Activated CD4-positive, alpha-beta T cell treated with anti-CD3 and anti-CD28 coated beads, Interleukin-2, amount 50 U/mL, for 4 hours (primary cell): Measurements from ENCODE around the gene OVAAL.
"Not testable (repeated sequence)": the region's sequence is repeated elsewhere in the genome, so short reads cannot be mapped to it uniquely, and the experiment has no call there.

ENCODE experiments used
- DNase-seq, 2 experiments: peaks; one replicate each; pipeline ENCODE4 v3.0.0-alpha.2; 2020

The OVAAL gene

DNA sequence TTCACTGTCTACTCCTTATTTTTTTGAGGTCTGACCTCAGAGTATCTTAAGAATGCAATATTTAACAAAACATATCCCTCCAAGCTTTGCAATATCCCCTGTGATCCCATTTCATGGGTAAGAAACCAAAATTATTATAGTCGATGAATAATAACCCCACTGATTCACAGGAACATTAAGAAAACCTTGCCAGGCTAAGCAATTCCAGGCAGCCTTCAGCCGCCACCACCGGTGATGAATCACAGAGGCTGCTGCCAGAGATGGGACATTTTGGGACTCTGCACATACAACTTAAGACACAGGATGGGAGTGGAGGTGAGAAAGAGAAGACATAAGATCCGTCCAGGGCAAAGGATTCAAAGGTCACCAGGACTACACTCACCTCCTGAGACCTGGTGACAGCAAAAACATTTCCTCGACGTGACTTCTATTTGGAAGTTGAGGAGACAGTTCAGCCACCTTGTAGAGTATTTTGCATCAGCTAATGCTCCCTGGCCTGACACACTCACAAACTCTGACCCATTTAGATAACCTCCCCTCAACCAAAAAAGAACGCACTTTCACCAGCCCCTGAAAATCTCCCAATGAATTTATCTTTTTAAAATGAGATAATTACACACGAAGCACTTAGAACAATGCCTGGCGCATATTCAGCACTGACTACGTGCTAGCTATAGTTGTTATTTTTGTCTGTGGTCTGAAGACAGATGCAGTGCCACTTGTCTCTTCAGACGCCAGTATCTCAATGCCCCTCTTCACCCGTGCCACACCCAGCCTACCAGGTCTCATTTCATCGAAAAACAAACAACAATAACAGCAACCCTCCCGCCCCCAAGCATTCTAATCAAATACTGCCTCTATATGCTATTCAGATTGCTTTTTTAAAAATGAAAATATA is 17.8 kb upstream of the OVAAL start:
- no peak for DNase-seq

DNA sequence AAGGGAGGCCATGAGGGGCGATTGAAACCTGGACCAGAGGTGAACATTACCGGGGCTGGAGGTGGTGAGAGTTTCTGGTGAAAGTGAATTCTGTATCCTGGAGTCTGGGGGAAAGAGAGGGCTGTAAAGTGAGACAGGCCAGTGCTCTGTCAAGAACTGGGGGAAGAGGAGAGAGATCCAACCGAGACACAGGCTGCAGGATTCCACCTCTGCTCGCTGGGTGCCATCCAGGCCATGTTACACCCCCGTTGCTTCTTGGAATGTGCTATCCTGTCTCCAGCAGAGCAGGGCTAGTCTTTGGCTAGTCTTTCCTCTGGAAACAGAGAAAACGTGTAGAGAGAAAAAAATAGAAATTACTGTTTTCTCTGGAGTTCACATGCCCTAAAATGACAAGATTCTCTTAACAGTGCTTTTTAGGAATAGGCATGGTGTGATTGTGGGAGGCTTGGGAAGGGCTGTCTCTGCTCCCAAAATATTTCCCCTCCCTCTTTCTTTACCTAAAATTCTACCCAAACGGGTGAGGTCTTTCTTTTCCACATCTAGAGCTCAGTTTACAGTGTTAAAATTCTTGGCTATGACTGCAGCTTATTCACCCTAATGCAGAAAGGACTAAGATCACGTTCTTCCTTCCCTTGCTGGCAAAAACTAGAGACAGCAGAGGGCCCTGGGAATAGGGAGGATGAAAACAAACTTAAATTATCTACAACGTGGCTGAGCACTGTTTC is 16.5 kb upstream of the OVAAL start:
- no peak for DNase-seq

DNA sequence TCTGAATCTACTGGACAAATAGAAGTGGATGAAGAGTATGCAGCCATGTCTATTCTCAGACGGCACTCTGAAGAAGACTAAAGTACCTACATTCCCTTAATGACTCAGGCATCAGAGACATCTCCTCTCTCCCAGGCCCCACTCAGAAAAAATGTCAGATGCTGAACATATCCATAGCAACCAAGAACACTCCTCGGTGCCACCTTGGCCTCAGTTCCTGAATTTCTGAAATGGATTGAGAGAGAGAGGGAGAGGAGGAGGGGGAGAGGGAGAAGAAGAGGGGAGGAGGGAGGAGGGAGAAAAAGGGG is 16.0 kb upstream of the OVAAL start:
- no peak for DNase-seq

DNA sequence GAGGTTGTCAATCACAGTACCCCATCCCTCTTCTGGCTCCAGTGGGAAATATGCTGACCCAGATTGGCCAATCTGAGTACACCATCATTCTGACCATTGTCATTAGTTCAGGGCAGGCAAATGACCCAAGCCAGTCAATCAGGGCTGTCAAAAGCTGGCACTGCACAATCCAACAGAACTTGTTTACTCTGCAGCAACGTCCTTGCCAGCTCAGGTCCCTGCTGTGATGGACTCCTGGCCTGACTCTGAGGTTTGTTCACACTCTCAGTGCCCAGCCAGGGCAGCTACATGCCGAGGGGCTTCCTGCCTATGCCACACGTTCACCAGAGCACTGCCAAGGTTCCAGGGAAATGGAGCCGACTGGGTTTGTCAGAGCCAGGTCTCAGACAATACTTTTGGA is 14.7 kb upstream of the OVAAL start:
- no peak for DNase-seq

DNA sequence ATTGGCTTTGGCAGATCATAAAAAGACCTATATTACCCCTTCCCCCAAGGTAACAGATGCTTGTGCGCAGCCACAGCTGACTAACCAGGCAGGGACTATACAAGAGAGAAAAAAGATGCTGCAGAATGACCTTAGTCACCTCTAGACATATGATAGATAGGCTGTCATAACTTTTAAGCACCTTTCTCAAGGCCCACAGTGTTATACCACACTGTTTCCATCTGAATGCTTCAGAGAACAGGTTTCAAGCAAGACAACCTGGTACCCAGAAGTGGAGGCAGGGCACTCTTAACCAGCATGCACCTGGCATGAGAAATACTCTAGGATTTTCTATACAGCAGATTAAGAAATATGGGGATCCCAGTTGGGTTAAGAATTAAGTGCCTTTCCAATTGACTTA is 12.8 kb upstream of the OVAAL start:
- no peak for DNase-seq

DNA sequence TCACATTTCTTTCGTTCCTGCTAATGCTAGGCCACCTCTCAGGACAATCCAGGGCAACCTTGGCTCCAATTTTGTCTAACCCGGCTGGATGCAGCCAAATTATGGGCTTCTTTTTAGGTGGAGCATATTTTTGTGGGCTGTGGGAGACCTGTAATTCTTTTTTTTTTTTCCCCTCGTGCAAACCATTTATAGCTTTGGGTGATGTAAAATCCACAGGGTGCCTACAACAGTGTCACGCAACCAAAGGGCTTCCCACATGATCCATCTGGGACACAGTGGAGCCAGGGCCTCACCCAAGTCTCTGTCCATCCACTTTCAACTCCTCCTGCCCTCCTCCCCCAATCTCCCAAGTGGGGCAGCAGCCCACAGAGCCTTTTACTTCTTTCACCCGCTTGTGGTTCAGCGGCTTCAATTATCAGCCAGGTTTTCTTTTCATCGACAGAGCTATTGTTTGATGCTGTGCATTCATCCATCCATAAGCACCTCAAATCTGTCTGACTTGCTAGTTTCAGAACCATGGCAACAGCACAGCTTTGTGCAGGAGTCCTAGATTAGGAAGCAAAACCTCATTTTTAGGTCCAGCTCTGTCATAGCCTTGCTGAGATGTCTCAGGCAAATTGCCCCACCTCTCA is 10.0 kb upstream of the OVAAL start:
- DNase-seq: no peak

DNA sequence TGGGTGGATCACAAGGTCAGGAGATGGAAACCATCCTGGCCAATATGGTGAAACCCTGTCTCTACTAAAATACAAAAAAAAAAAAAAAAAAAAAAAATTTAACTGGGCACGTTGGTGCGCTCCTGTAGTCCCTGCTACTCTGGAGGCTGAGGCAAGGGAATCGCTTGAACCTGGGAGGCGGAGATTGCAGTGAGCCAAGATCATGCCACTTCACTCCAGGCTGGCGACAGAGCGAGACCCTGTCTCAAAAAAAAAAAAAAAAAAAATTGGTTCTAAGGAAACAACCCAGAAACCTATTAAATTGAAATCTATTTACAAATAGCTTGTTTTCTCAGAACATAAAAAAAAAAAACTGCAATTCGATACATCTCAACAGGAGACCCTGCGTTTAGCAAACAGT is 9.0 kb upstream of the OVAAL start:
- DNase-seq: not testable (repeated sequence)

DNA sequence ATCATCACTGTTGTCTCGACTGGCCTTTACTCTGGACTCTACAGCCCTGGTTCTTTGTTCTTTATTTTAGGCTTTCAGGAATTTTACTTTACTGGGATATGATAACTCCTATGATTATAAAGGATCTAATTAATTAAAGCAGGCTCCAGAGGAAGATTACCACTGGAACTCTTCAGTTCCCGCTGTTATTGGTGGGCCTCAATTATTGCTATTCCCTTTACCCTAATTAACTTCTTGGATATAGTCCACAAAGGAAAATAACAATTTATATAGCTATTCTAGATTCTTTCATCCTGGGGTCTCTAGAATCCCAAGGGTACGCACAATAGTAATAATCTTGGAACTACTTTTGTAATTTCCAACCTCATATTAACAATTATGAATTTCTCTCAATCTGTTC is 8.5 kb upstream of the OVAAL start:
- DNase-seq: no peak

DNA sequence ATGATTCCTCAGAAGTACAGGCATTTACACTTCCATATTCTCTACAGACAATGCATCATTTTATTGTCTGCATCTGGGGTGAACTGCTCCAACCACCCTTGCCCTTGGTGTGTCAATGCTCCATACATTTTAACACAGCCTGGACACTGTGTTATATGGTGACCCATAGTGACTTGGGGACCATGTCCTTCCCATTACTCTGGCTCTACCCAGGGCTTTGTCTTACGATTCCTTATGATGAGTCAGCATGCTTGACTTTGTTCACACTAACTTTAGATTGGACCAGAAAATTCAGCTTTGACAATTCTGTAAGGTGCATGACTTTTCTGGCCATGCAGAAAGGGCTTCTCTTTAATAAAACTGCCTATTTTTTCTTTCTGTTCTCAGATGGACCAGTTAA is 6.8 kb upstream of the OVAAL start:
- no peak for DNase-seq

DNA sequence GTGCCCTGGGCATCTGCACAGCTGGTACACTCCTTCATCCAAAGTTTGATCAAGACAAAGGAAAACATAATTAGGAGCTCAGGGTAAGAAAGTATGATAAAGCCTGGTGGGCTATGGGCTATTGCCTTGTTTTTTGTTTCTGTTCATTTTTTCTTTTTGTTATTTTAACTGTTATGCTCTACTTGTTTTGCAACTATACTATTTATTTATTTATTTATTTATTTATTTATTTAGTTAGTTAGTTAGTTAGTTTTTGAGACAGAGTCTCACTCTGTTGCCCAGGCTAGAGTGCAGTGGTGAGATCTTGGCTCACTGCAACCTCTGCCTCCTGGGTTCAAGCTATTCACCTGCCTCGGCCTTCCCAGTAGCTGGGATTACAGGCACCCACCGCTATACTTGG is 5.7 kb upstream of the OVAAL start:
- not testable (repeated sequence) for DNase-seq

DNA sequence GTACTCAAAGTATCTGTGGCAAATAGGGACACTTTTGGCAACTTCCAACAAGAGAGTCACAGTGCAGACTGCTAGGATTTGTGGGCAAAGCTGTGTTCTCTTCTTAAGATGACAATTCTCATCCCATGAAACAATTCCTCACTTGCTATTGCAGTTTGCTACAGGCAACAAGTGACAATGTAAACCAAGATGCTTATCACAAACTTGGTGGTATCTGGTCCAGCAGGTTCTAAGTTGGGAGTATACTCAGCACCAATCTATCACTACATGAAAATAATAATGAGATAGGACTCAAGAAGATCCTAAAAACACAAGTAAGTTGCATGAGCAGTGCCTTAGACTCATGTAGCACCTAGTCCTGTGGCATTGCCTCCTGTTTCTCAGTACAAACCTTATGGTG is 3.4 kb upstream of the OVAAL start:
- DNase-seq: no peak

DNA sequence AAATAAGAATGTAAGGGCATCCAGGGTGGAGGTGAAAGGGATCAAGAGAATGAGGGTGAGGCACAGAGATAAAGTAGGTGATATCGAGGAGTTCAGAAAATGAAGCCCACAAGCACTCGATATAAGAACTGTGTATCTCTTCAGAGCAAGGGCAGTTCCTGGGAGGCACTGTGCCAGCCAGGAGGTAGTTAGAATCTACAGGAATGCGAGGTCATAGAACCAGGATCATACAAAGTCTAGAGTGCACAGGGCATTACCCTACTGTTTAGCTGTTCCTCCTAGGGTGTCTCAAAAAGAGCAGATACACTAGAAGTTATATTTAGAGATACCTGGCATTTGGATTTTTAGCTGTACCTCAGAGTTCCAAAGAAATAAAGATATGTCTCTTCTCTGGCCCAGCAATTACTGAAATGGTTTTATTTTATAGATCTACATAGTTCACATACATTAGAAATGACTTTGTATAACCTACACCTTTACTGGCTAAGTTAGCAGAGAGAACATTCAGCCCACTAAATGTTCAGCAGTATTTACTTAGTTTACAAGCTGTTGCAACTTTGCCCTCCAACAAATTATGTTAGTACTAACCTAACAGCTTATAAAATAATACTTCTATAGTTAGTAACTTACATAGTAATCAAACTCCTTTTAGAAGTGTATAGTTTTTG is 1.6 kb downstream of the OVAAL start:
- DNase-seq: no peak

DNA sequence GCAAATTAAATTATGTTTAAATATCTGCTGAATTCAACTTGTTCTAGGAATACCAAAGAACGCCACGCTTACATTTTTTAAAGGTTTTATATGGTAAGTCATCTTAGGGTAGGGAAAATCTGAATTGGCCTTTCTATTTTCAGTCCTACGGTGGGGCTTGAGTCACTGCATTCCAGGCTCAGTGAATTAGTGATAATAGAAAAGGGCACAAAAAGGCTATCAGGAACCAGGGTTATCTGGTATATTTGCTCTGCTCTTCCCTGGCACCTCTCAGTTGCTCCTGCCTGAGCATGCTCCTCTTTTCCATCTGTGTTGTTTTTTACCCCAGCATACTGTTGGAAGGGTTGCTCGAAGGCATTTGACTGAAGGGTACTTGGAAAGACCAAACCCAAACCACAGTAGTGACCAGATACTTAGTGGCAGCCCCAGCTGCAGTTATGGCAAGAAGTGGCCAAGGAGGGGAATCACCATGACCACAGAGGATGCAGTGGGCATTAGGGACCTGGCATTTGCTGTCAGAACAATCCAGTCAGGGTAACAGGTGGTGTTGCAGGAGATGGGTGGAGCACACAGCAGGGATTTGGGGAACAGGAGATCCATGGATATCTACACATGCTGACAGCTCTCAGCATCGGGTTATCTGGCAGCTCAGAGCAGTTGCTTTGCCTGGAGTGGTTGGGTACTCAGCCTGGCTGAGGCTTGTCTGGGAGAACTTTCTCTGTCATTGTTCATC is 2.3 kb downstream of the OVAAL start:
- DNase-seq: no peak

DNA sequence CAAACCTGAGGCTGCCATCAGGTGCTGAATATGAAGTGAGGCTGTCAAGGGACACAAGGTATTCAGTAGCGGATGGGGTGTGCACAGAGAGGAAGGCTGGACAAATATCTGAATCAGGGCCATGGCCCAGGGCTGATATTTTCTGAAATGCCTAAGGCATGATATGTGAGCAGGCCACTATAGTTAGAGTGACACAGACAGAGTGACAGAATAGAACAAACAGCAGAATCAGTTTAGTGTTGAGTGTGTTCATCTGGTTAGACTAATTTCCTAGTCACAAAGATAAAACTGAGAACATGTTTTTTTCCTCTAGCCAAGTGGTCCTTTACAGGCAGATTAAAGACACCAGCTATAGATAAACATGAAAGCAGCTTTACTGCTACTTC is 3.9 kb downstream of the OVAAL start:
- no peak for DNase-seq

DNA sequence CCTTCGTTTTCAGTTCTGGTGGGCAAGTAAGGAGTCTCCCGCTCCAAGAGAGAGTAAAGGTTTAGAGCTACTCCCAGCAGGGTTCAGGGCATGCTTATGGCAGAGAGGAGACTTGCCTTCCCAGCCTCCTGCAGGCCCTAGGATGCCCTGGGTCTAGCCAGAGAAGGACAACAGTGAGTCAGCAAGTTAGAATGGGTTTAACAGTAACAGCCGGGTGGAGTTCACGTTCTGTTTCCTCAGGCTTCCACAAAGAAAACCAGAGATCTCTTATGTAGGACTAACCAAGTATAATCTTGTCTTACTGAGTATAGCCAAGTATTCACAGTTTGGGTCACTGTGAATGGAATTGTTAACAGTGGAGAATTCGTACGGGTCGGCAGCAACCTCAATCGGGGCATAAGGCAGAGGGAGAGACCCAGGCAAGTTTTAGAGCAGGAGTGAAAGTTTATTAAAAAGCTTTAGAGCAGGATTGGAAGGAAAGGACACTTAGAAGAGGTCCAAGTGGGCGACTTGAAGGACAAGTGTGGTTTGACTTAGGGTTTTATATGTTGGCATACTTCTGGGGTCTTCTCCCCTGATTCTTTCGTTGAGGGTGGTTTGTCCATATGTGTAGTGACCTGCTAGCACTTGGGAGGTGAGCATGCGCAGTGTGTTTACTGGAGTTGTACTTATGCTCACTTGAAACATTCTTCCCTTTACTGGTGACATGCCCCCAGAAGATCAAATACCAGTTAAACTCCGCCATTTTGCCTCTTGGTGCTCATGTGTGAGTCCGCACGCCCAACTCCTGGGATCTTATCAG is 4.5 kb downstream of the OVAAL start:
- no peak for DNase-seq

DNA sequence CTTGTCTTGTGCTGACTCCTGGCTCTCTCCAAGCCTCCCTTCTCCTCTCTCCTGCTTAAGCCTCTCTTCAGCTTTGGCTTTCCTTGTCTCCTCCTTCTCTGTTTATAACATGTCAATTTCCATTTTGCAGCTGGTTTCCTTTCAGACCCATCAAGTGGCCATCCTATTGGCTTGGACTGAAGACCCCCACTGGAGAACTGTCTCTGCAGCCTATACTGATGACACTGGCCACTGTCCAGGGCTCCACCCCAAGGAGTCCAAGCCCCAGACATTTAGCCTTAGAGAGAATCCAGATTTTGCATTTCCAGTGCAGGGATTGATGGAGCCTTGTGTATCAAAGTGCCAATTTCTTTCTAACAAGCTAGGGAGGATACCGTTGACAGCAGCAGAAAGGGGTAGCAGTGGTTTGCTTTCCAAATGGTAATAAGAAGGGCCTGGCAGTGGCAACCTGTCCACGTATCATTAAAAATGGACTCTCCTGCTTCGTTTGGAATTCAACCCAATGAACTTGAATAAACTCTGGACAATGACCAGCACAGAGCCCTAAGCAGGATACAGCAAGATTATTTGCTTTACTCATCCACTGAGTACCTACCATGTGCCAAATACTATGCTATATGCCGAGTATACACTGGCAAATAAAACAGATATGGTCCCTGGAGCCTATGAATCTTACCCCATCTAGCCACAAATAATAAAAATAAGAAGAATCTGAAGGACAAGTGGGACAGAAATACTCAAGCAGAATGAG is 6.5 kb downstream of the OVAAL start:
- DNase-seq: no peak

DNA sequence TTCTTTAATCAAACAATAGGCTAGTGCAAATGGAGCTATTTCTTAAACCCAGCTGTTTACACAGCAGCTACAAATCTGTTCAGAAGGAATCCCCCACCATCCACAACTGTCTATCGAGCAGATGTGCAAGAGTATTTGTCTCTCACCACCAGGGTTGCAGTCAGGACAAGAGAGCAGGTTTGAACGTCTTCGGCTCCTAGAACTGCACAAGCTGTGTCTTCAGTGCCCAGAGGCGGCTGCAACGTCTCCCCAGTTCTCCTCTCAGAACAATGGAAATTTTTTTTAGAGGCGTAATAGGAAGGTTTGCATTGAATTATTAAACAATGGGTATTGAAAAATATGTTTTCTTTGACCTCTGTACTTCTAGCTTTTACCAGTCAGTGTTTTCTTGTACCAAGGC is 7.3 kb downstream of the OVAAL start:
- no peak for DNase-seq

DNA sequence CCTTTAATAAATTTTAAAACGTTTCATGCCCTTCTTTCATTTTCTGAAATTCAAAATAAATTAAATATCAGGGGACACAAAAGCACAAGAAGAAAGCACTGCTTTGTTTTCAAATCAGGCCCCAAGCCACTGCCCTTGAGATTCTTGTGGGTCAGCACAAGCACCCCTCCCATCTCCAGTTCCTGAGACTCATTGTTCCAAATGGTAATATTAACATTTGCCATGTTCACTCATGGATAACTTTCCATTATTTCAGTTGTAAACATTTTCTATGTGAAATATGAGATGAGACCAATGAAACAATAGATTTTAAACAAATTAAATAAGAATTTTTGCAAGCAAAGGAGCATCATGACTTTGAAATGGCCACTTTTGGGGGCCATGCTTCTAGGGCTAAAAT is 7.7 kb downstream of the OVAAL start:
- DNase-seq: no peak

DNA sequence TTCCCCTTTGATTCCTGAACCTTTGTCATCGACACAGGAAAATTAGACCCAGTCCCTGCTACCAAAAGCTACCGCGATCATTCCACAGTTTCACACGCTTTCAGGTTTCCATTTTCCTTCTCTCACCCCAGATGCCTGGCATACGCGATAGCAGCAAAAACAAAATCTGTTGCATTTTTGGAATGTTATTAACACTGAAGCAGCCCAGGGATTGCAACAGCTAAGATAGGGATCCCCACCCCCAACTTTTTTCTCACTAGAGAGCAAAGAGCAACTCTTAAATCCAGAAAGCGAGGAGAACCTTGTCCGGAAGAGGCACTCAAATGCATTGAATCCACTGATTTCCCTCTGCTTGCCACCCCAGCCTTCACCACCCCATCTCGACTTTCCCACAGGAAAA is 8.9 kb downstream of the OVAAL start:
- DNase-seq: no peak

DNA sequence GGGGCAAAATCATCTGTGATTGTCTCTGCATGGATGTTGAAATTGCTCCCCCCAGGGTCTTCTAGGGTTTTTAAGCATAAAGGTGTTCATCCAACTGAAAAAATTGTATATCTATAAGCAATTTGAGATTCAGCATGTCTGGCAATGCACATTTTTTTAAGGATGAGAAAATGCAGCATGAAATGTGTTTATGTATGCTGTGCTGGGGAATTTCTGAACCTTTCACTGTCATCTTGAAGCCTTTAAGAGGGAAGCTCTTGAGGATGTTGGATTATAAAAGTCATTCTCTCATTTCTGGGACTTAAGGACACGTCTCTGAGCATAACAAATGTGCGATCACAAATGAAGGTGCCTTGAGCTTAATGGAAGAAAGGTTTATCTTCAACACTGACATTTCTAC is 9.4 kb downstream of the OVAAL start:
- no peak for DNase-seq
